NCI-H1092 treated with DMSO at 0.1 percent for 48 hours (cell line): ENCODE results near the gene TUBA1B.

Experiments
- DNase-seq: peaks from one replicate; lab custom pipeline; 2025; lab: John Stamatoyannopoulos, UW

The TUBA1B gene

GRCh38 chr12:49089821-49090773 is 41.1 kb downstream of the TUBA1B start:
- no peak for DNase-seq

- DNase-seq = no peak
These were observed 42.3 kb downstream of the TUBA1B start for GRCh38 chr12:49088932-49089330.

- DNase-seq = peak; percentile 85
These were observed 42.9 kb downstream of the TUBA1B start for GRCh38 chr12:49088150-49088931.

- no peak for DNase-seq
These were observed 45.1 kb downstream of the TUBA1B start for GRCh38 chr12:49086116-49086515.

- no peak for DNase-seq
These were observed 46.8 kb downstream of the TUBA1B start for GRCh38 chr12:49084438-49084837.

- DNase-seq = no peak
These were observed 51.4 kb downstream of the TUBA1B start for GRCh38 chr12:49079793-49080192.
